Heart left ventricle (tissue), 13 donors: Measurements from ENCODE around the gene LNPEP.

Experiments used
- CTCF ChIP-seq, 12 donors: fragments of 200-600 bp; sonication (generic) in 4 of 12; IDR thresholded peaks; one replicate each; pipeline versions ENCODE4 v1.5.0 to v1.8.0; 2018 to 2022; ENCODE audit warnings: antibody characterized with exemption in 12 of 12, mild to moderate bottlenecking in 5 of 12
- POLR2A ChIP-seq, 2 donors: fragments of 450-650 bp; IDR thresholded peaks; one replicate each; pipeline ENCODE4 v1.6.1; 2017; ENCODE audit warnings: antibody characterized with exemption in 2 of 2, mild to moderate bottlenecking in 2 of 2, moderate library complexity in 2 of 2
- donor health status: ischemic (EF 13 %, LVEDD 7.1; RV severe dilation, severe dysfunction).
- donor health status: DM: no; HTN: yes; CAD: no.
- donor health status: DM: no; HTN: no; CAD: no.
- donor health status: ischemic (EF 25% LVEDD 6.9; RV normal size, moderate dysfunction).
- donor health status: ischemic (EF 25% LVEDD 5.7; RV mildly dilated, moderate dysfunction).
- donor health status: ischemic (EF 35%, LVEDD 5.7; RV mildly dilated, moderate dysfunction).
- donor health status: nonischemic (EF 11% LVEDD 7.7; RV severe dilation, severe dysfunction).
- donor health status: DM: yes; HTN: yes; CAD: no.
- donor health status: PGD.
- donor health status: ischemic (EF 29% LVEDD 5.4; RV normal size, mild dysfunction).
- donor health status: nonischemic (EF 23%, LVEDD 6.1; RV moderate dilation, normal function).

GRCh38 chr5:96919754-96920197 lies 16.1 kb upstream of the LNPEP start:
- no peak for TF ChIP-seq POLR2A (IDR thresholded peaks at IDR 0.05)
- no peak for TF ChIP-seq CTCF (IDR thresholded peaks at IDR 0.05)
